ENCODE data around the gene IL1RN. TPM values are rescaled to one million over a fixed set of nuclear protein-coding genes. Genes with fewer than 3 reads are reported as not detected.

The IL1RN gene
- polyA plus RNA-seq, 4 donors = 0.83 to 5.1 (median 3.1) TPM

DNA sequence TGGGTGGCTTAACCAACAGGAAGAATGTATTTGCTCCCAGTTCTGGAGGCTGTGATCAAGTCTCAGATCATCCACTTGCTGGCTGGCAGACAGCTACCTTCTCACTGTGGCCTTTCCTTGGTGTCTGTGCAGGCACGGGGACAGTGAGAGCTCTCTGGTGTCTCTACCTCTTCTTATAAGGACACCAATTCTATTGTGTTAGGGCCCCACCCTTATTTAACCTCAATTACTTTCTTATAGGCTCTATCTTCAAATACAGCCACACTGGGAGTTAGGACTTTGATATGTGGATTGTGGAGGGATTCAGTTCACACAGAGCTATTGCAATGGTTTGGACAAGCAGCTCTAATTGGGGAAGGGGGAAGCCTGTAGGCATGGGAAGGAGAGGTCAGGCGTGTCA is 25.3 kb upstream of the IL1RN start:
- no peak for DNase-seq (ENCODE audit: low read depth in 4 of 4, low spot score in 2 of 4)

DNA sequence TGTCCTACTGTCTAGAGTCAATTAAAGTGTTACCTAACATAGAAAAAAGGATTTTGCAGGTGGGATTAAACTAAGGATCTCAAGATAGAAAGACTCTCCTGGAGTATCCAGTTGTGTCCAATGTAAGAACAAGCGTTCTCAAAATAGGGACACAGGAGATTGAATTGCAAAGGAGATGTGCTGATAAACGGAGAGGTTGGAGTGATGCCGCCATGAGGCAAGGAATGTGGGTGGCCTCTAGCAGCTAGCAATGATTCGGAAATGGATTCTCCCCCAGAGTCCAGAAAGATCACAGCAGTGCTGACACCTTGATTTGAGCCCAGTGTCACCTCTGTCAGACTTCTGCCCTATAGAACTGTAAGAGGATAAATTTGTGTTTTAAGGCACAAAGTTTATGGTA is 24.1 kb upstream of the IL1RN start:
- no peak for DNase-seq (ENCODE audit: low read depth in 4 of 4, low spot score in 2 of 4)

DNA sequence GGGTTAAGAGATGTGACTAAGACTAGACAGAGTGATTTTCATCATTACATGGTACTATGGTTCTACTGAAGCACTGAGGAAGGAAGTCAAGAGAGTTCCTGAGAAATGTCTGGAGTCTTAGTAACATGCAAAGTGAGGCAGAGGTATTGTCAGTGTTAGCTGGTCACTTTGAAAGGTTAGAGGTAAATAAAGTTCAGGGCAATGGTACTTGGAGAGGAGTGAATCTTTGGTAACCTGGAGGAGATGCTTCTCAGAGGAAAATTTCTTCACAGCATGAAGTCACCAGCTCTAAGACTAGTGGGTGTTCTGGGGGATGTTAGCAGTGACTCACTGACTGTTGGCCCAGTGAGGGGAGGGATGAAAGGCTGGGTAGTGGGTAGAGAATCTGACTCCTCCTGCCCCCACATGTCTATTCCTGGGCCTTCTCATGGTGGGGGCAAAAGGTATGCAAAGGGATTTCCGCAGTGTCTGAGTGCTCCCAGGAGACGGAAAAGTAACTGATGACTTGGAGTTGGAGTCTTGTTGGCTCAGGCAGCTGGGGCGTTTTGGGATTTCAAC is 23.3 kb upstream of the IL1RN start:
- no peak for DNase-seq (ENCODE audit: low read depth in 4 of 4, low spot score in 2 of 4)

DNA sequence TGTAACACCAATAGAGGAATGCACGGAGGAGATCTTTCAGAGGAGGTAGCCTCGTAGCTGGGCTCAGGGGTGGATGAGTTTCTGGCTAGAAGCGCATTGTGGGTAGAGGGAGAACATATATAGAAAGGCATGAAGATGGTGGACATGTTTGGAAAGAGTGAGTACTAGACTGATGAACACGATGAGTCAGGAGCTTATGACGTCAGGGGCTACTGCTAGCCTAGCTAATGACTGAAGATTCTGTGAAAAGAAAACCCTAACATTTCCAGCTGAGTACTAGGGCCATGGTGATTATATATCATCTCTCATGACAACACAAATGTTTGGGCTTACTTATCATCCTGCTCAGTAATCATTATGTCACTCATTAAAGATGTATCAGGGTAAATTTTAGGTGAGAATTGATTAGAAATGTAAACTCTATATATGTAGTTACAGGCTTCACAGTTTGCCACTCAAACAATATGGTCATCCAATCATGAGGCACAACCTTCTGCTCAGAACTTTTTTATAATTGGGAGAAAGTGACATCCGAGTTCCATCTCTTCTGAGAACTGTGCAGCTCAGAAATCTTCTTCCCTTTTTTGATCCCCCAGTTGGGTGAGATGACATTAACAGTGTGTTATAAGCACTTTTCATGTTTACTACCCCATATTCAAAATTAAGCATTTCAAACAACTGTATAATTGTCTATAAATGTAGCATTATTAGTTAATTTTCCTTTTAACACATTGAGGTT is 22.2 kb upstream of the IL1RN start:
- DNase-seq (ENCODE audit: low read depth in 4 of 4, low spot score in 2 of 4) = no peak

DNA sequence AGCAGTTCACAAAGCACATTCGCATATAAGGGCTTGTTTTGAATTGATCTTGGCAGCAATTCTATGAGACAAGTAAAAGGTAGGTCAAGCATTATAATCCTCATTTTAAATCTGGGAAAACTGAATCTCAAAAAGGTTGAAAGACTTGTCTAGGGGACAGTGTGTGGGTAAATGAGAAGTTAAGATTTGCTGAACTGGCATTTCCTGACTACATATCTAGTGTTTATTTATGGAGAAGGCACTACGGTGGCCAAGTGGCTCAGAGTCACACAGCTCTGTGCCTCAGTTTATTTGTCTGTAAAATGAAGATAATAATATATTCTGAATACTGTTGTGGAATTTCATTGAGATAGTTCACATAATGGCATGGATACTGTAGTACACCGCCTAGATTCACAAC is 16.3 kb upstream of the IL1RN start:
- no peak for DNase-seq (ENCODE audit: low read depth in 4 of 4, low spot score in 2 of 4)

DNA sequence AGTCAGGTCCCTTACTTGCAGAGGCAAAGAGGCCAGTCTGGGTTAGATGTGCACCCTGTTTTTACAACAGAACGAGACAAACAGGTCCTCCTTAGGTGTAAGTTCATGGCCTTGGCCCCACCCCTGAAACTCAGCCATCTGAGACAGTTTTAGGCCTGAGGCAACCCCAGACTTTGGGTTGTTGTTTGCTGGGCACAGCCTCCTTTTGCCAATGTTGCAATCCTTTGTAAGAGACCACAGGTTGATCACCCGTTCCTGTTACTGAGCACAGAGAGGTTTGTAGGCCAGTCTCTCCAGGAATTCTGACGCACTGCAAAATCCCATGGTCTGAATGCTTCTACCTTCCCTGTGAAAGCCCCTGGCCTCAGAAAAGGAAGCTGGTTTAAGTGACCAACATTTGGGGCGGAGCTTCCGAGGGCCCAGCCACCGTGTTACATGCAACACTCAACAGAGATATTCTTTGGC is 15.5 kb upstream of the IL1RN start:
- DNase-seq (ENCODE audit: low read depth in 4 of 4, low spot score in 2 of 4) = no peak

DNA sequence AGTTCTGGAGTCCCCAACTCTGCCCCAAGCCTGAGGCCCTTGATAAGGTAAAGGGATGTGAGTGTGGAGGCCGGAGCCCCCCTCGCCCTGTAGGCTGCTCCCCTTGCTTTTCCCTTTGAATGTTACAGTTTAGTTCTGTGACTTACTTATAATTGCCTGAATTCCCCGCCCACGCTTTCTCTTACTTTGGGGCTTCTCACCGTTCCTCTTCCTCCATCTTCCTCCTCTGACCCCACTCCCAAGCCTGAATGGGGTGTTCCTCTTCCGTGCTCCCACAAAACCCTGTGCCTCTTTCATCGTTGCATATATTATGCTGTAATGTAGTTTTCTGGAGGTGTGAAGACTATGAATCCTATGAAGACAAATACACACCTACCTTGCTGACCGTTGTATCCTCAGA is 15.0 kb upstream of the IL1RN start:
- DNase-seq (ENCODE audit: low read depth in 4 of 4, low spot score in 2 of 4) = no peak

DNA sequence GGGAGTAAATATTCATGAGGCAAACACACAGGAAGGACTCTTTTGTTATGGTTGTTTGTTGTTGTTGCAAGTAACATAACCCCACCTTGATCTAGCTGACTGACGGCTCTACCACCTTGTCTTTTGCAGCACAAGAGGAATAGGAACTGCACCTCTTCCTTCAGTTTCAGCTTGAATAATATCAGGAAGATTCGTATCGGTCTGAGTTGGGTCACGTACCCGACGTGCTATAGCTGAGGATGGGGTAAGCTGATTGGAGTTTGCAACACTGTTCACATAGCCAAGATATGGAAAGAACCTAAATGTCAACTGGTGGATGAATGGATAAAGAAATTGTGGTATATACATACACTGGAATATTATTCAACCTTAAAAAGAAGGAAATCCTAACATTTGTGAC is 14.5 kb upstream of the IL1RN start:
- DNase-seq (ENCODE audit: low read depth in 4 of 4, low spot score in 2 of 4) = no peak

DNA sequence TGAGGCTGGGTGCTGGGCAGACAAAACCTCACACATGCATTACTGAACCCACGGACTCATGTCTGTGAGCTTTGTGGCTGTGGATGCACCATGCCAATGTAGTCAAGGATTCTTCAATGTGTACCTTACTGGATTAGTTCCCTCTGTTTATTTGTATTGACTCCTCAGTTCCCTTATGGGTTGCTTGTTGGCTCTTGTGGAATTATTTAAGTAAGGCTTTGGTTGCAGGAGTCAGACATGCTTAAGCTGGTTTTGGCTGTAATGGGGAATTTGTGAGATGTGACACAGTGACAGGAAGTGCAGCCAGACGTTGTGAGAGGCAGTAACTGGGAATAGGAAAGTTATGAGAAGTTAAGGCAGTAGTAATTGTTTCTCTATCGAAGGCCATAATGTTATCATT is 13.6 kb upstream of the IL1RN start:
- no peak for DNase-seq (ENCODE audit: low read depth in 4 of 4, low spot score in 2 of 4)

DNA sequence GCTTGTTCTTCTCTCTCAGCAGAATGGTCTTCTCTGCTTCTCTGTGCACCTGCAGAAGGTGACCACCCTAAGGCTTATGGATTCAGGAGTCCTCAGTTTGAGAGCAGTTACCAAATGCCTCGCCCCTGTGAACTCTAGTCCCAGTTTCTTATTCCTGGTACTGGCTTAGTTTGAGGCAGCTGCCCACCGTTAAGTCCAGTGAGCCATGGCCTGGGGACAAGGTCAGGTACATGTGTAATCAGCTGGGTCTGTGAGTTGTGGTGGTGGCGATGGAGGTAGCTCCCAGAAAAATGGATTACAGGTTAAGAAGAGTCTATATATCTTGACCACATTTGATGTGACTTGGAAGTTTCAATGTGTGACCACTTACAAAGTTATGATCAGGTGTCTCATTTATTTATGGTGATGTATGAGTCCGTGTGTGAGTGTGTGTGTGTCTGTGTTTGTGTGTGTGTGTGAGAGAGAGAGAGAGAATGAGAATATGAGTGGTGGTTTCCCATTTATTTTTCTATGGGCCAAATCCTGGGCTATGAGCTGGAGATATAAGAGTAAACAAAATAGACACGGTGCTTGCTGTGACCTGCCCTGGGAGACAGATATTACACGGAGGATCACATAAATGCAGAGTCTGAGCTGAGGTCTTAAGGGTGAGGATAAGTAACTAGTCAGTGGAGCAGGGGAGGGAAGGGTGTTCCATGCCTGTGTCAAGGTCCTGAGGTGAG is 13.0 kb upstream of the IL1RN start:
- no peak for DNase-seq (ENCODE audit: low read depth in 4 of 4, low spot score in 2 of 4)

DNA sequence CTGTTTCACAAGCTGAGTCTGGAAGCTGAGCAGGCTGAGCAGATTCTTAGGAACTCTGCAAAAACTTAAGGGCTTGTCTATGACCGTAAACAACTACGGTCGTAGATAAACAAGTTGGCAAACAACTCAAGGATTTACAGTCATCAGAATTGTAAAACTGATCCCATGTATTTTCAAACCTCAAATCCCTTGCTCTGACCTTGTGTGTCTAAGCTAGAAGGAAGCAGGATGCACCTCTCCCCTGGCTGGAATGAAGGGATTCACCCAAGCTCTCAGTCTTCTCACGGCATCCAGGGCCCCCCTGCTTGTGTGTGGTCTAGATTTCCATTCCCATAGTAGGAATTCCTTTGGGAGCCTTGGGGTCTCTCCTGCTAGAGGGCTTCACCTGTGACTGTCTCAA is 12.4 kb upstream of the IL1RN start:
- no peak for DNase-seq (ENCODE audit: low read depth in 4 of 4, low spot score in 2 of 4)

DNA sequence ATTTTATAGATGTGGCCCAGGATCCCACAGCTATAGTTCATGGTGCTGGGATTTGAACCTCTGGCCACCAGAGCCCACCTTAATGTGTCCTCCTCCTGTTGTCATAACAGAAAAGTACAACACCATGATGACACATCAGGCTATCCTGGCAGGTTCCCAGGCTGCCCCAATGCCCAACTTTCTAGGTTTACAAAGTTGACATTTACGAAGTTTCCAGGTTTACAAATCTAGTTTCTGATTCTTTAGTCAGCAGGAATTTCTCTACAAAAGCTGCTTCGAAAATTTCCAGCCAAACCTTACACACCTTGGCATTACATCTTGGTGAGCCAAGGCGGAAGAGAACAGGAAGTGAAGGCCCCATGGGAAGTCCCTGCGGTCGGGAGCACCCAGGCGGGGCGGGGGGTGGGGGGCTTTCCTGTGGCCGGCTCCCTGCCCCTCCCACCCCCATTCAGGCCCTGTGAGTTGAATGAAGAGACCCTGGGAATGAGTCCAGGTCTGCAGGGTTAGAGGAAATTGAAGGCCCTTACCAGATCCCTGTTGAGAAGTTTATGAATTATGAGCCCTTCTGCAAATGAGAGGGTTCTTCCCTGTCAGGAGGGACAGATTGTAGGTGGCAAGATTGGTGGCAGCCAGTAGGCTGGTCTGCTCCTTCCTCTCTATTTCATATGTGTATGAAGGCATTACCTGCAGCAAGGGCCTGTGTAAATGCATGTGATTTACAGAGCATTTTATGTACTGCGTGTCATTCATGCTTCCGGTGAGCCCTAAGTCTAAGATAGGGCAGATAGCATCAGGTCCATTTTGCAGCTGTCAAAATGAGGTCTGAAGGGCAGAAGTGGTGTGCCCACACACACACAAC is 11.1 kb upstream of the IL1RN start:
- DNase-seq (ENCODE audit: low read depth in 4 of 4, low spot score in 2 of 4) = no peak

DNA sequence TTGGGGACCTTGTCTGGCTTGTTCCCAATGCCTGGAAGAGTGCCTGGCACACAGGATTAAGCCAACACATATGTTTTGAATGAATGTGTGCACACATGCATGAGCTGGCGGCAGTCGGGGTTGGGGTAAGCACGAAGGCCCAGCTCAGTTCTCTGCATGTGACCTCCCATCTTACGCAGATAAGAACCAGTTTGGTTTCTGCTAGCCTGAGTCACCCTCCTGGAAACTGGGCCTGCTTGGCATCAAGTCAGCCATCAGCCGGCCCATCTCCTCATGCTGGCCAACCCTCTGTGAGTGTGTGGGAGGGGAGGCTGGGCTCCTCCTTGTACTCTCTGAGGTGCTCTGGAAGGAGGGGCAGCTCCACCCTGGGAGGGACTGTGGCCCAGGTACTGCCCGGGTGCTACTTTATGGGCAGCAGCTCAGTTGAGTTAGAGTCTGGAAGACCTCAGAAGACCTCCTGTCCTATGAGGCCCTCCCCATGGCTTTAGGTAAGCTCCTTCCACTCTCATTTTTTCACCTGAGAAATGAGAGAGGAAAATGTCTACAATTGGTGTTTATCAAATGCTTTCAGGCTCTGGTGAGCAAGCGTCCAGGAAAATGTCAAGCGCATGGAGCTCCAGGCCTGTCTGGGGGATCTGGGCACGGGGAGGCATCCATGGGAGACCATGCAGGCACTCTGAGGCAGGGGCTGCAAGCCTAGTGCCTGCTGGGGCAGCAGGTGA is 9.7 kb upstream of the IL1RN start:
- DNase-seq (ENCODE audit: low read depth in 4 of 4, low spot score in 2 of 4) = no peak

DNA sequence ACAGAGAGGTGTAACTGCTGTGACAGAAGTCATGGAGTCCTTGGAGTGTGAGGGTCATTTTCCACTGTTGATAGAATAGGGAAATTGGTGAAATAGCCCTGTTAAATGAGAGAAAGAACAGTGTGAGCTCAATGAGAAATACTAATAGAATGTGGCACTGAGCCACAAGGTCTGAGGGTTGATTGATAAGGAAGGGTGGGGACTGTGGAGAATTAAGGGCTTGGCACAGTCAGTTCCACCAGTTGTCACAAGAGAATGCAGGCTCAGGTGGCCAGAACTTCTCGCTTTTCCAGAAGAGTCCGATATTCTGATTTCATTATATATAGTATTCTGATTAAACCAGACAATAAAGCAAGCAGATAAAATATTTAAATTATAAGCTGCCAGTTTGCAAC is 9.1 kb upstream of the IL1RN start:
- DNase-seq (ENCODE audit: low read depth in 4 of 4, low spot score in 2 of 4) = no peak

DNA sequence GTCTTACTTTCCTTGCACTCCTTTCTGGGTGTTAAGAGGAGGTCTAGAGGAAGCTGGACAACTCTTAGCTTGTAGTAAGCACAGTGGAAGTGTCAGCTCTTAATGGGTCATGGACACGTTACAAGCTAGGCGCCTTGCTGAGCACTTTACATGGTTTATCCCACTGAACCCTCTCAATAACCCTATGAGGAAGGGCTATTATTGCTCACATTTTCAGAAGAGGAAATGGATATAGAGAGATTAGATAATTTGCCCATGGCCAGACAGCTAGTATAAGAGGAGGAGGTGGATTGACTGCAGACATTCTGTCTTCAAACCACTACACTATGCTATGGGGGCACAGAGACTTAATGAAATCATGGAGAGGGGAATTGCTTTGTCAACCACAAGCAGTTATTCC is 8.3 kb upstream of the IL1RN start:
- DNase-seq (ENCODE audit: low read depth in 4 of 4, low spot score in 2 of 4) = no peak

DNA sequence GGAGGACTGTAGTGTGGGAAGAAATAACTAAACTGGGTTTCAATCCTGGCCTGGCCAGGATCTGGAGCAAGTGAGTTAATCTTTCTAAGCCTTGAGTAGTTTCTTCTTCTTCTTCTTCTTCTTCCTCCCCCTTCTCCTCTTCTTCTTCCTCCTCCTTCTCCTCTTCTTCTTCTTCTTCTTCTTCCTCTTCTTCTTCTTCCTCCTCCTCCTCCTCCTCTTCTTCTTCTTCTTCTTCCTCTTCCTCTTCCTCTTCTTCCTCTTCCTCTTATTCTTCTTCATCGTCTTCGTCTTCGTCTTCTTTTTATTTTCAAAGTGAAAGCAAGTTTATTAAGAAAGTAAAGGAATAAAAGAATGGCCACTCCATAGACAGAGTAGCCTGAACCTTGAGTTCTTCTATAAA is 6.5 kb upstream of the IL1RN start:
- DNase-seq (ENCODE audit: low read depth in 4 of 4, low spot score in 2 of 4) = no peak

DNA sequence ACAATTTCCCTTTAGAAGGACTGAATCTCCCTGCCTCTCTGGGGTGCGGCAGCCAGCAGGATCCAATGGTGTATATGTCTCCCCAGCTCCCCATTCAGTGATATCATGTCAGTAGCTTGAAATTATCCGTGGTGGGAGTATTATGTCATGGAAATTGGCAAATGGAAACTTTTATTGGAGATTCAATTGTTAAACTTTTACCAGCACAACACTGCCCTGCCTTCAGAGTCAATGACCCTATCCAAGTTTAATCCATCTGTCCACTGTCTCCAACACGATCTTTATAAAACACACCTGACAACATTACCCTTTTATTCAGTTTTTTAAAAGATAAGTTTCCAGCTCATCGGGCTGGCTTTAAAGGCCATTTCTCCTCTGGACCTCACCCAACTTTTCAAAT is 5.0 kb upstream of the IL1RN start:
- no peak for DNase-seq (ENCODE audit: low read depth in 4 of 4, low spot score in 2 of 4)

DNA sequence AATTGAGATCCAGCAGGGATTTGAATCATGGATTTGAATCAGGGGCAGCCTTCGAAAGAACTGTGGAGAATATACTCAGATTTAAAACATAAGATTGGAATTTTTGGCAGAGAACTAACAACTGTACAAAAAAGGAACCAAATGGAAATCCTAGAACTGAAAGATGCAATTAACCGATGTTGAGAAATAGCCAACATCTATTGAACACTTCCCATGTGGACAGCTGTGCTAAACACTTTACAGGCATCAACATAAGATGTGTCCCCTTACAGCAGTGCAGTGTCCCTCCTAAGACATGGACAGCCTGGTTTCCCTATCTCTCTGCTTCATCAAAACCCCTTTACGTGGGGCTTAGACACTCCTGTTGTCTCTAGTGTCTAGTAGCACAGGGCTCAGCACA is 3.7 kb upstream of the IL1RN start:
- no peak for DNase-seq (ENCODE audit: low read depth in 4 of 4, low spot score in 2 of 4)

DNA sequence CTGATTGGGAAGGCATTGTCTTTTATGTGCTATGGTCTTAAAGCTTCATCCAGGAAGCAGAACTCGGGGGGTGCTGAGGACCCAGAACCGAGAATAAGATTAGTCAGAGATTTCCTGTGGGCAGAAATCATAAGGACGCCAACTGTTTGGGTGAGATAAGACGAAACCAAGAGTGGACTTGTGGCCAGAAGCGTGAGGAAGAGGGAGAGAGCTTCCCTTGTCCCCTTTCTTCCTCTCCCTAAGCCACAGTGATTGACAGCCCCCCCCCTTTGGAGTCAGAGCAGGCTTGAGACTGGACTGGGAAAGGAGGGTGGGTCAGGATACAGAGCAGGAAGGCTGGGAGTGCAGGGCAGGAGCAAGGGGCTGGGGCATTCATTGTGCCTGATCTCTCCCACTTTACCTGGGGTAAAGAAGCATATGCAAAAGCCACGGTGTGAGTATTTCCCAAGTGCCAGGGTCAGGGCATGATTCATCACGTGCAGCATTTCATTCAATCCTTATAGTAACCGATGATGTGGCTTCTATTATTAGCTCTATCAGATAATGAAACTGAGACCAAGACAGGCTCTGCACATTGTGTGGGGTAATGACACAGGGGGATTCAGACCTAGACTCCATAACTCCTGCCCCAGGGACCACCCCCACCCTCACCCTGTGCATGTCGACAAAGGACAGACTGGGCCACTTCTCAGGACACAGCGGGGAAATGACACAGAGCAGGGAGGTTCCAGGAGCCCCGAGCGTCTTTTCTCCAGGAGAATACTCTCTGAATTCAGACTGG is 3.0 kb upstream of the IL1RN start:
- DNase-seq (ENCODE audit: low read depth in 4 of 4, low spot score in 2 of 4) = no peak

All from left renal cortex interstitium (tissue), 4 donors.